A673 (cell line): ENCODE measurements around the gene LDLRAD3.

Source experiments
- EZH2 ChIP-seq: fragments of 200-600 bp; sonication (generic); IDR thresholded peaks from 2 replicates; pipeline ENCODE4 v1.6.1; 2017; ENCODE audit warnings: borderline replicate concordance, low read depth, mild to moderate bottlenecking, mixed read lengths, antibody characterized with exemption, low read length; ENCODE audit not compliant: poor library complexity, severe bottlenecking
- TF ChIP-seq, protein P1 (sequence below): fragments of 300-800, 200-600 bp; sonication (generic); conservative IDR thresholded peaks from 2 replicates; pipeline ENCODE4 v1.5.1; 2017; ENCODE audit warnings: low read depth, mild to moderate bottlenecking, antibody characterized with exemption, low read length, moderate library complexity, mixed read lengths

DNA sequence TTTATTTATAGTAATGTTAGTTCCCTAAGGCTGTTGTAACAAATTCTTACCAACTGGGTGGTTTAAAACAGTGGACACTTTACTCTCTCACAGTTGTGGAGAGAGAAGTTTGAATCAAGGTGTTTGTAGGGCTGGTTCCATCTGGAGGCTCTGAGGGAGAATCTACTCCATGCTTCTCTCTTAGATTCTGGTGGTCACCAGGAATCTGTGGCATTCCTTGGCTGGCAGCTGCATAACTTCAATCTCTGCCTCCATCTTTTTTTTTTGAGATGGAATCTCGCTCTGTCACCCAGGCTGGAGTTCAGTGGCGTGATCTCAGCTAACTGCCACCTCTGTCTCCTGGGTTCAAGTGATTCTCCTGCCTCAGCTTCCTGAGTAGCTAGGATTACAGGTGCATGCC is 46.3 kb downstream of the LDLRAD3 start:
- TF ChIP-seq, protein P1, sequence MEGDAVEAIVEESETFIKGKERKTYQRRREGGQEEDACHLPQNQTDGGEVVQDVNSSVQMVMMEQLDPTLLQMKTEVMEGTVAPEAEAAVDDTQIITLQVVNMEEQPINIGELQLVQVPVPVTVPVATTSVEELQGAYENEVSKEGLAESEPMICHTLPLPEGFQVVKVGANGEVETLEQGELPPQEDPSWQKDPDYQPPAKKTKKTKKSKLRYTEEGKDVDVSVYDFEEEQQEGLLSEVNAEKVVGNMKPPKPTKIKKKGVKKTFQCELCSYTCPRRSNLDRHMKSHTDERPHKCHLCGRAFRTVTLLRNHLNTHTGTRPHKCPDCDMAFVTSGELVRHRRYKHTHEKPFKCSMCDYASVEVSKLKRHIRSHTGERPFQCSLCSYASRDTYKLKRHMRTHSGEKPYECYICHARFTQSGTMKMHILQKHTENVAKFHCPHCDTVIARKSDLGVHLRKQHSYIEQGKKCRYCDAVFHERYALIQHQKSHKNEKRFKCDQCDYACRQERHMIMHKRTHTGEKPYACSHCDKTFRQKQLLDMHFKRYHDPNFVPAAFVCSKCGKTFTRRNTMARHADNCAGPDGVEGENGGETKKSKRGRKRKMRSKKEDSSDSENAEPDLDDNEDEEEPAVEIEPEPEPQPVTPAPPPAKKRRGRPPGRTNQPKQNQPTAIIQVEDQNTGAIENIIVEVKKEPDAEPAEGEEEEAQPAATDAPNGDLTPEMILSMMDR, result no peak
- TF ChIP-seq EZH2, result no peak
